HG03439 (cell line): ENCODE data around the gene ZNF773.
"Not testable (repeated sequence)": the region's sequence is repeated elsewhere in the genome, so short reads cannot be mapped to it uniquely, and the experiment has no call there.

Source experiments
- ATAC-seq: cut with Tn5 transposase; IDR thresholded peaks from one replicate; pipeline ENCODE4 v1.9.1; 2021; ENCODE audit warnings: mild to moderate bottlenecking, moderate library complexity; ENCODE audit not compliant: unreplicated experiment

ZNF773 gene

GRCh38 chr19:57499680-57500395, at the start of gene ZNF773:
Gene ZNF773, plus strand, starts transcription at chr19:57499938. Its CDS starts 143 bp downstream, at chr19:57500081.
- peak; percentile 94 for ATAC-seq

- no peak for ATAC-seq
These were observed 47.4 kb upstream of the ZNF773 start for GRCh38 chr19:57452307-57452706.

GRCh38 chr19:57465680-57466381, 33.9 kb upstream of the ZNF773 start:
- no peak for ATAC-seq

GRCh38 chr19:57466489-57466888, 33.2 kb upstream of the ZNF773 start:
- no peak for ATAC-seq

- no peak for ATAC-seq
These were observed 26.1 kb upstream of the ZNF773 start for GRCh38 chr19:57473646-57474045.

- peak; percentile 86 for ATAC-seq
These were observed 22.3 kb upstream of the ZNF773 start, which contains the start of gene ZNF772 for GRCh38 chr19:57477191-57478008. Gene ZNF772, minus strand, starts transcription at chr19:57477566. Its CDS starts 257 bp downstream, at chr19:57477309.

GRCh38 chr19:57487477-57488298, 12.1 kb upstream of the ZNF773 start, which contains the start of gene ZNF419:
Gene ZNF419, plus strand, starts transcription at chr19:57487750. Its CDS starts 201 bp downstream, at chr19:57487951.
- ATAC-seq, result peak; percentile 98

GRCh38 chr19:57488299-57488644, 11.5 kb upstream of the ZNF773 start:
- not testable (repeated sequence) for ATAC-seq

GRCh38 chr19:57499332-57499679, 432 bp upstream of the ZNF773 start:
- not testable (repeated sequence) for ATAC-seq

GRCh38 chr19:57500400-57500799, 662 bp downstream of the ZNF773 start:
- peak; percentile 6 for ATAC-seq

- ATAC-seq, result no peak
These were observed 6.4 kb downstream of the ZNF773 start for GRCh38 chr19:57506163-57506562.

GRCh38 chr19:57511484-57511883, 11.7 kb downstream of the ZNF773 start:
- ATAC-seq, result no peak

- ATAC-seq, result no peak
These were observed 13.1 kb downstream of the ZNF773 start for GRCh38 chr19:57512845-57513244.

GRCh38 chr19:57515255-57515654, 15.5 kb downstream of the ZNF773 start:
- no peak for ATAC-seq

GRCh38 chr19:57518021-57518420, 18.3 kb downstream of the ZNF773 start:
- ATAC-seq, result not testable (repeated sequence)

- peak; percentile 98 for ATAC-seq
These were observed 27.6 kb downstream of the ZNF773 start, which contains the start of gene ZNF549 for GRCh38 chr19:57527136-57527881. Gene ZNF549, plus strand, starts transcription at chr19:57527356. Its CDS starts 218 bp downstream, at chr19:57527574.

- no peak for ATAC-seq
These were observed 38.3 kb downstream of the ZNF773 start for GRCh38 chr19:57537953-57538547.

- no peak for ATAC-seq
These were observed 46.8 kb downstream of the ZNF773 start for GRCh38 chr19:57546513-57546912.

- no peak for ATAC-seq
These were observed 52.7 kb downstream of the ZNF773 start for GRCh38 chr19:57552432-57552831.
